Type B pancreatic cell (in vitro differentiated cells): ENCODE results near the gene EYA4. TPM values are rescaled to one million over a fixed set of nuclear protein-coding genes. Genes with fewer than 3 reads are reported as not detected.
A peak's percentile ranks its signal among the peaks of the same experiment; 100 is the strongest.

Experiments used
- DNase-seq: peaks from one replicate; pipeline ENCODE4 v3.0.0; 2021; ENCODE audit warnings: mixed read lengths; ENCODE audit not compliant: unreplicated experiment; ENCODE audit errors: extremely low spot score
- H3K27ac Mint-ChIP-seq: 2 replicates; pipeline ENCODE4 v1.8.0; 2021; ENCODE audit warnings: mild to moderate bottlenecking, mixed read lengths
- H3K27me3 Mint-ChIP-seq: 2 replicates; pipeline ENCODE4 v1.8.0; 2021; ENCODE audit warnings: mixed read lengths
- H3K36me3 Mint-ChIP-seq: 2 replicates; pipeline ENCODE4 v1.8.0; 2021; ENCODE audit warnings: mixed read lengths
- H3K4me1 Mint-ChIP-seq: one replicate; pipeline ENCODE4 v1.8.0; 2021; ENCODE audit warnings: mixed read lengths; ENCODE audit not compliant: unreplicated experiment
- H3K4me3 Mint-ChIP-seq: 2 replicates; pipeline ENCODE4 v1.8.0; 2021; ENCODE audit warnings: mild to moderate bottlenecking, mixed read lengths
- H3K9me3 Mint-ChIP-seq: 2 replicates; pipeline ENCODE4 v1.8.0; 2021; ENCODE audit warnings: mixed read lengths
- CTCF ChIP-seq: fragments of 200-600 bp; sonication (generic); conservative IDR thresholded peaks from 2 replicates; pipeline ENCODE4 v1.5.0; 2021; ENCODE audit warnings: antibody characterized with exemption, mild to moderate bottlenecking
- total RNA-seq: library from RNA; stranded (reverse); gene quantifications from 2 replicates; pipeline ENCODE4 v1.2.1, GENCODE V29; 2021; ENCODE audit warnings: low replicate concordance

EYA4 gene
- total RNA-seq, 1 donor from 2014 or later = 29.7 TPM

GRCh38 chr6:133423242-133423641 lies 182.1 kb downstream of the EYA4 start:
- no peak overlapping the region for H3K27ac Mint-ChIP-seq
- H3K4me3 Mint-ChIP-seq = no peak overlapping the region
- H3K36me3 Mint-ChIP-seq = peaks cover 3% of the 10 kb centered on the region
- peaks cover 3% of the 10 kb centered on the region for H3K9me3 Mint-ChIP-seq
- peaks cover 14% of the 10 kb centered on the region for H3K4me1 Mint-ChIP-seq
- no peak for DNase-seq
- TF ChIP-seq CTCF = no peak
- no peaks in the 10 kb centered on the region for H3K27me3 Mint-ChIP-seq

- DNase-seq = no peak
- TF ChIP-seq CTCF = no peak
- peaks cover 13% of the 10 kb centered on the region for H3K4me1 Mint-ChIP-seq
- no peak overlapping the region for H3K27ac Mint-ChIP-seq
- no peak overlapping the region for H3K4me3 Mint-ChIP-seq
- H3K36me3 Mint-ChIP-seq = peaks cover 3% of the 10 kb centered on the region
- H3K27me3 Mint-ChIP-seq = no peaks in the 10 kb centered on the region
- peaks cover 7% of the 10 kb centered on the region for H3K9me3 Mint-ChIP-seq
These were observed 183.2 kb downstream of the EYA4 start for GRCh38 chr6:133424359-133424758.

GRCh38 chr6:133426038-133426437 lies 184.9 kb downstream of the EYA4 start:
- Mint-ChIP-seq H3K27ac (no peak overlapping the region), H3K9me3 (peaks cover 7% of the 10 kb centered on the region), H3K4me1 (peaks cover 10% of the 10 kb centered on the region), H3K4me3 (no peak overlapping the region), H3K36me3 (peaks cover 7% of the 10 kb centered on the region), H3K27me3 (no peaks in the 10 kb centered on the region)
- no peak for TF ChIP-seq CTCF
- DNase-seq = no peak

- TF ChIP-seq CTCF = no peak
- H3K4me3 Mint-ChIP-seq = peak overlapping the region; percentile 57
- DNase-seq = no peak
- peaks cover 7% of the 10 kb centered on the region for H3K9me3 Mint-ChIP-seq
- peaks cover 4% of the 10 kb centered on the region for H3K36me3 Mint-ChIP-seq
- peaks cover 25% of the 10 kb centered on the region for H3K4me1 Mint-ChIP-seq
- H3K27ac Mint-ChIP-seq = peak overlapping the region; percentile 98
- H3K27me3 Mint-ChIP-seq = no peaks in the 10 kb centered on the region
These were observed 187.1 kb downstream of the EYA4 start for GRCh38 chr6:133428295-133428694.

- DNase-seq = no peak
- no peaks in the 10 kb centered on the region for H3K27me3 Mint-ChIP-seq
- no peak overlapping the region for H3K27ac Mint-ChIP-seq
- no peak for TF ChIP-seq CTCF
- no peak overlapping the region for H3K4me3 Mint-ChIP-seq
- H3K9me3 Mint-ChIP-seq = peaks cover 7% of the 10 kb centered on the region
- peaks cover 29% of the 10 kb centered on the region for H3K4me1 Mint-ChIP-seq
- peaks cover 4% of the 10 kb centered on the region for H3K36me3 Mint-ChIP-seq
These were observed 189.4 kb downstream of the EYA4 start for GRCh38 chr6:133430530-133430929.

GRCh38 chr6:133431031-133431430 lies 189.9 kb downstream of the EYA4 start:
- peaks cover 7% of the 10 kb centered on the region for H3K9me3 Mint-ChIP-seq
- peak overlapping the region; percentile 23 for H3K4me3 Mint-ChIP-seq
- H3K36me3 Mint-ChIP-seq = peaks cover 4% of the 10 kb centered on the region
- TF ChIP-seq CTCF = no peak
- peak overlapping the region; percentile 64 for H3K27ac Mint-ChIP-seq
- DNase-seq = no peak
- peaks cover 25% of the 10 kb centered on the region for H3K4me1 Mint-ChIP-seq
- no peaks in the 10 kb centered on the region for H3K27me3 Mint-ChIP-seq
